Neural cell (in vitro differentiated cells): ENCODE measurements around the gene ELMO1. TPM values are rescaled to one million over a fixed set of nuclear protein-coding genes. Genes with fewer than 3 reads are reported as not detected.

ENCODE experiments used
- H2AFZ ChIP-seq: fragments of 200-600, 300-800 bp; sonication (generic), shearing (Covaris generic); 2 replicates; pipeline ENCODE4 v1.6.0; 2014; ENCODE audit warnings: low read depth, mild to moderate bottlenecking, antibody characterized with exemption, low read length, moderate library complexity
- H3F3A ChIP-seq: fragments of 200-600 bp; shearing (Covaris generic); 2 replicates; pipeline ENCODE4 v1.6.1; 2016; ENCODE audit warnings: mild to moderate bottlenecking, moderate library complexity, mixed read lengths, antibody characterized with exemption, low read length; ENCODE audit not compliant: insufficient read depth, poor library complexity, severe bottlenecking
- H3K27ac ChIP-seq: fragments of 200-600, 300-800 bp; sonication (generic), shearing (Covaris generic); 2 replicates; pipeline ENCODE4 v1.5.1; 2014; ENCODE audit warnings: mild to moderate bottlenecking, low read length, moderate library complexity
- H3K27me3 ChIP-seq: fragments of 300-800, 200-600 bp; sonication (generic), shearing (Covaris generic); 2 replicates; pipeline ENCODE4 v1.6.0; 2014; ENCODE audit warnings: mild to moderate bottlenecking, low read depth, low read length, moderate library complexity; ENCODE audit not compliant: insufficient read depth
- H3K36me3 ChIP-seq: fragments of 300-800, 200-600 bp; sonication (generic), shearing (Covaris generic); 2 replicates; pipeline ENCODE4 v1.5.1; 2014; ENCODE audit warnings: mild to moderate bottlenecking, antibody characterized with exemption, low read length, moderate library complexity; ENCODE audit not compliant: insufficient read depth
- H3K4me2 ChIP-seq: fragments of 300-800, 200-600 bp; sonication (generic), shearing (Covaris generic); 2 replicates; pipeline ENCODE4 v1.6.0; 2014; ENCODE audit warnings: mild to moderate bottlenecking, low read length
- H3K4me3 ChIP-seq: fragments of 300-800, 200-600 bp; sonication (generic), shearing (Covaris generic); 2 replicates; pipeline ENCODE4 v1.5.1; 2014; ENCODE audit warnings: mild to moderate bottlenecking, low read length, moderate library complexity
- H3K79me2 ChIP-seq: fragments of 200-600 bp; shearing (Covaris generic); replicated peaks from 2 replicates; pipeline ENCODE4 v1.6.0; 2014; ENCODE audit warnings: mild to moderate bottlenecking, low read length, moderate library complexity; ENCODE audit not compliant: insufficient read depth
- H3K9ac ChIP-seq: fragments of 300-800, 200-600 bp; sonication (generic), shearing (Covaris generic); 2 replicates; pipeline ENCODE4 v1.6.1; 2016; ENCODE audit warnings: mild to moderate bottlenecking, low read length, mixed read lengths
- H3K9me2 ChIP-seq: fragments of 200-600 bp; shearing (Covaris generic); 2 replicates; pipeline ENCODE4 v1.6.1; 2016; ENCODE audit warnings: mild to moderate bottlenecking, low read length, mixed read lengths; ENCODE audit not compliant: insufficient read depth
- H3K9me3 ChIP-seq: fragments of 200-600, 300-800 bp; sonication (generic), shearing (Covaris generic); 2 replicates; pipeline ENCODE4 v1.6.1; 2016; ENCODE audit warnings: mild to moderate bottlenecking, mixed run types, low read length, moderate library complexity, mixed read lengths
- H4K20me1 ChIP-seq: fragments of 200-600 bp; shearing (Covaris generic); 2 replicates; pipeline ENCODE4 v1.6.1; 2016; ENCODE audit warnings: mild to moderate bottlenecking, mixed run types; ENCODE audit not compliant: insufficient read depth
- EP300 ChIP-seq: fragments of 450-650 bp; conservative IDR thresholded peaks from 2 replicates; pipeline ENCODE4 v1.6.1; 2014; ENCODE audit warnings: antibody characterized with exemption, mild to moderate bottlenecking, moderate library complexity; ENCODE audit not compliant: poor library complexity, severe bottlenecking
- EZH2 ChIP-seq: fragments of 200-600, 300-800 bp; shearing (Covaris generic), sonication (generic); IDR thresholded peaks from 2 replicates; pipeline ENCODE4 v1.6.1; 2014; ENCODE audit warnings: antibody characterized with exemption, low read length, borderline replicate concordance, mild to moderate bottlenecking; ENCODE audit not compliant: insufficient read depth, poor library complexity, severe bottlenecking
- MXI1 ChIP-seq: fragments of 450-650 bp; conservative IDR thresholded peaks from 2 replicates; pipeline ENCODE4 v1.6.1; 2014; ENCODE audit warnings: antibody characterized with exemption, mild to moderate bottlenecking; ENCODE audit not compliant: poor library complexity, severe bottlenecking
- POLR2AphosphoS5 ChIP-seq: IDR thresholded peaks from 2 replicates; pipeline ENCODE4 v1.6.1; 2012
- RAD21 ChIP-seq: fragments of 450-650 bp; conservative IDR thresholded peaks from 2 replicates; pipeline ENCODE4 v1.6.1; 2014; ENCODE audit warnings: antibody characterized with exemption, mild to moderate bottlenecking, moderate library complexity
- REST ChIP-seq: IDR thresholded peaks from 2 replicates; pipeline ENCODE4 v1.6.1; 2012; ENCODE audit warnings: borderline replicate concordance
- SMC3 ChIP-seq: fragments of 450-650 bp; conservative IDR thresholded peaks from 2 replicates; pipeline ENCODE4 v1.6.1; 2014; ENCODE audit warnings: antibody characterized with exemption, mild to moderate bottlenecking, moderate library complexity; ENCODE audit not compliant: poor library complexity
- TAF1 ChIP-seq: IDR thresholded peaks from 2 replicates; pipeline ENCODE4 v1.6.1; 2012; ENCODE audit warnings: low read depth
- polyA plus RNA-seq: library from polyadenylated mRNA; depleted of rRNA; stranded (reverse); fragments of >200 nt; gene quantifications from 2 replicates; pipeline ENCODE4 v1.2.3, GENCODE V29; 2014
- TF ChIP-seq, protein P1 (sequence below): fragments of 450-650 bp; IDR thresholded peaks from 2 replicates; pipeline ENCODE4 v1.5.1; 2014; ENCODE audit warnings: antibody characterized with exemption, mild to moderate bottlenecking, moderate library complexity; ENCODE audit not compliant: poor library complexity, severe bottlenecking

The ELMO1 gene
- polyA plus RNA-seq, 1 donor from 2014 or later, result 12.2 TPM

- Histone ChIP-seq H3K4me2 (no peak overlapping the region), H3K27ac (no peak overlapping the region), H3F3A (no peaks in the 10 kb centered on the region), H2AFZ (no peak overlapping the region), H3K9me2 (no peaks in the 10 kb centered on the region), H3K79me2 (no peaks in the 10 kb centered on the region), H3K36me3 (no peaks in the 10 kb centered on the region), H3K9me3 (no peaks in the 10 kb centered on the region), H4K20me1 (no peaks in the 10 kb centered on the region), H3K9ac (no peak overlapping the region), H3K4me3 (no peak overlapping the region), H3K27me3 (no peaks in the 10 kb centered on the region)
- no peak for TF ChIP-seq RAD21
Observed at GRCh38 chr7:37150180-37150579, 298.5 kb downstream of the ELMO1 start.

DNA sequence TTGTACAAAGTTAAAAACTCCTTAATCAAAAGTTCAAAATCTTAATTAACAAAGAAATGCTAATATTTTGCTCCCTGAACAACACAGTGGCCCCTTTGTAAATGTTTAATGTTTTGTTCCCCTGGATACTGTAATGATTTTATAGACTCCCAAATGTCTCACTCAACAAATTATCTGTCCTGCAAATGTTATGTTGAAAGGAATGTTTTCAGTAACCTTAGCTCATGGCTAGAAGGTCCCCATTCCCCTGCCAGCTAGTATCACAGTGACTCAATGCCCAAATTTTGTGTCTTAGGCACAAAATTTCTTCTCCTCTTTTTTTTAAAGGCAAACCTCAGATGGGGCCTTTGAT lies 298.9 kb downstream of the ELMO1 start:
- Histone ChIP-seq H3K4me3 (no peak overlapping the region), H3K4me2 (no peak overlapping the region), H3K79me2 (no peaks in the 10 kb centered on the region), H4K20me1 (no peaks in the 10 kb centered on the region), H3K9me2 (no peaks in the 10 kb centered on the region), H3K27me3 (no peaks in the 10 kb centered on the region), H3F3A (no peaks in the 10 kb centered on the region), H3K27ac (no peak overlapping the region), H2AFZ (no peak overlapping the region), H3K9me3 (no peaks in the 10 kb centered on the region), H3K9ac (no peak overlapping the region), H3K36me3 (no peaks in the 10 kb centered on the region)
- no peak for TF ChIP-seq SMC3
- TF ChIP-seq EP300, result no peak
- TF ChIP-seq REST, result no peak
- TF ChIP-seq RAD21, result no peak
- TF ChIP-seq EZH2, result no peak
- no peak for TF ChIP-seq TAF1
- TF ChIP-seq POLR2AphosphoS5, result no peak
- TF ChIP-seq, protein P1, sequence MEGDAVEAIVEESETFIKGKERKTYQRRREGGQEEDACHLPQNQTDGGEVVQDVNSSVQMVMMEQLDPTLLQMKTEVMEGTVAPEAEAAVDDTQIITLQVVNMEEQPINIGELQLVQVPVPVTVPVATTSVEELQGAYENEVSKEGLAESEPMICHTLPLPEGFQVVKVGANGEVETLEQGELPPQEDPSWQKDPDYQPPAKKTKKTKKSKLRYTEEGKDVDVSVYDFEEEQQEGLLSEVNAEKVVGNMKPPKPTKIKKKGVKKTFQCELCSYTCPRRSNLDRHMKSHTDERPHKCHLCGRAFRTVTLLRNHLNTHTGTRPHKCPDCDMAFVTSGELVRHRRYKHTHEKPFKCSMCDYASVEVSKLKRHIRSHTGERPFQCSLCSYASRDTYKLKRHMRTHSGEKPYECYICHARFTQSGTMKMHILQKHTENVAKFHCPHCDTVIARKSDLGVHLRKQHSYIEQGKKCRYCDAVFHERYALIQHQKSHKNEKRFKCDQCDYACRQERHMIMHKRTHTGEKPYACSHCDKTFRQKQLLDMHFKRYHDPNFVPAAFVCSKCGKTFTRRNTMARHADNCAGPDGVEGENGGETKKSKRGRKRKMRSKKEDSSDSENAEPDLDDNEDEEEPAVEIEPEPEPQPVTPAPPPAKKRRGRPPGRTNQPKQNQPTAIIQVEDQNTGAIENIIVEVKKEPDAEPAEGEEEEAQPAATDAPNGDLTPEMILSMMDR, result no peak
- no peak for TF ChIP-seq MXI1
